Activated T-helper 1 cell treated with anti-CD3 and anti-CD28 coated beads, Interleukin-12 subunit alpha, Interleukin-12 subunit beta, Interleukin-2, Interleukin-4 antibody, amounts not matched to agents 30 ng/mL and 10 ng/mL and 1 ng/mL, durations not matched to agents 14 hours and 24 hours and 36 hours (primary cell): ENCODE data around the gene ANKDD1B. TPM values are rescaled to one million over a fixed set of nuclear protein-coding genes. Genes with fewer than 3 reads are reported as not detected.
"Not testable (repeated sequence)": the region's sequence is repeated elsewhere in the genome, so short reads cannot be mapped to it uniquely, and the experiment has no call there.

Experiments
- DNase-seq: peaks from one replicate; pipeline ENCODE4 v3.0.0; 2021; ENCODE audit warnings: low spot score
- H3K27ac Mint-ChIP-seq: one replicate; pipeline ENCODE4 v1.8.0; 2021; ENCODE audit warnings: mild to moderate bottlenecking, mixed read lengths
- H3K27me3 Mint-ChIP-seq: one replicate; pipeline ENCODE4 v1.8.0; 2022; ENCODE audit warnings: mild to moderate bottlenecking, moderate library complexity, mixed read lengths; ENCODE audit not compliant: insufficient read depth
- H3K36me3 Mint-ChIP-seq: one replicate; pipeline ENCODE4 v1.8.0; 2021; ENCODE audit warnings: low read depth, mixed read lengths
- H3K4me1 Mint-ChIP-seq: one replicate; pipeline ENCODE4 v1.8.0; 2021; ENCODE audit warnings: low read depth, mixed read lengths
- H3K4me3 Mint-ChIP-seq: one replicate; pipeline ENCODE4 v1.8.0; 2021; ENCODE audit warnings: mild to moderate bottlenecking, moderate library complexity, mixed read lengths
- H3K9me3 Mint-ChIP-seq: one replicate; pipeline ENCODE4 v1.8.0; 2021; ENCODE audit warnings: mixed read lengths
- intact Hi-C: fragments of 100-400 bp; cut with micrococcal nuclease; formaldehyde crosslinking; loops from one replicate; pipeline ENCODE4 v1.15.1; 2024
- total RNA-seq: library from RNA; stranded (reverse); gene quantifications from 2 replicates; pipeline ENCODE4 v1.2.3, GENCODE V29; 2022

Gene ANKDD1B
- total RNA-seq, 1 donor from 2014 or later = 0.18 TPM

DNA sequence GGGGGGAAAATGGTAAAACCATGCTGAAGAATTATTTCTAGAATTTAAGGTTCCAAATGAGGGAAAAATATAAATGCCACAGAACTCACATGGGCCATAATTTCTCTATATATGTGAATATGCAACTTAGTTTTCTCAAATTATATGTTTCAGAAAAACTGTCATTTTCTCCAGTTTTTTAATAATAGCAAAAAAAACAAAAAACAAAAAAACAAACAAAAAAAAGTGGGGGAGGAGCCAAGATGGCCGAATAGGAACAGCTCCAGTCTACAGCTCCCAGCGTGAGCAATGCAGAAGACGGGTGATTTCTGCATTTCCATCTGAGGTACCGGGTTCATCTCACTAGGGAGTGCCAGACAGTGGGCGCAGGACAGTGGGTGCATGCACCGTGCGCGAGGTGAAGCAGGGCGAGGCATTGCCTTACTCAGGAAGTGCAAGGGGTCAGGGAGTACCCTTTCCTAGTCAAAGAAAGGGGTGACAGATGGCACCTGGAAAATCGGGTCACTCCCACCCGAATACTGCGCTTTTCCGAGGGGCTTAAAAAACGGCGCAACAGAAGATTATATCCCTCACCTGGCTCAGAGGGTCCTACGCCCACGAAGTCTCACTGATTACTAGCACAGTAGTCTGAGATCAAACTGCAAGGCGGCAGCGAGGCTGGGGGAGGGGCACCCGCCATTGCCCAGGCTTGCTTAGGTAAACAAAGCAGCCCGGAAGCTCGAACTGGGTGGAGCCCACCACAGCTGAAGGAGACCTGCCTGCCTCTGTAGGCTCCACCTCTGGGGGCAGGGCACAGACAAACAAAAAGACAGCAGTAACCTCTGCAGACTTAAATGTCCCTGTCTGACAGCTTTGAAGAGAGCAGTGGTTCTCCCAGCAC is 84.5 kb downstream of the ANKDD1B start:
- not testable (repeated sequence) for H3K27ac Mint-ChIP-seq, DNase-seq, H3K9me3 Mint-ChIP-seq

DNA sequence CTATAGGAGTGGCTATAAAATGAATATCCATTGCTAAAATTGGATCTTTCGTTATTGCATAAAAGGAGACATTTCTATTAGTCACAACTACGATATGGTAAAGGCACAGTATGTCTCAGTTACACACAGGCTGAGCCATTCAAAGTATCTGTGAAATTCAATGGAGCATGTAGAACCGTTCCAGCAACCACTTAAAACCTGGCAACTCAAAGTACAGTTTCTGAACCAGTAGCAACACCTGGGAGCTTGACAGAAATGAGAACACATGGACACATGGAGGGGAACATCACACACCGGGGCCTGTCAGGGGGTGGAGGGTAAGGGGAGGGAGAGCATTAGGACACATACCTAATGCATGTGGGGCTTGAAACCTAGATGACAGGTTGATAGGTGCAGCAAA is 90.6 kb downstream of the ANKDD1B start:
- intact Hi-C loops = no loop called here
- no peaks in the 10 kb centered on the region for H3K27me3 Mint-ChIP-seq
- no peak overlapping the region for H3K27ac Mint-ChIP-seq
- H3K9me3 Mint-ChIP-seq = no peaks in the 10 kb centered on the region
- peaks cover 7% of the 10 kb centered on the region for H3K4me1 Mint-ChIP-seq
- no peak for DNase-seq
- H3K4me3 Mint-ChIP-seq = no peak overlapping the region
- H3K36me3 Mint-ChIP-seq = peaks cover 44% of the 10 kb centered on the region

More for the DNA sequence above, 84.5 kb downstream of the ANKDD1B start:
- H3K27me3 Mint-ChIP-seq, H3K4me1 Mint-ChIP-seq, H3K4me3 Mint-ChIP-seq, intact Hi-C loops: not testable (repeated sequence)
- peaks cover 32% of the 10 kb centered on the region for H3K36me3 Mint-ChIP-seq

DNA sequence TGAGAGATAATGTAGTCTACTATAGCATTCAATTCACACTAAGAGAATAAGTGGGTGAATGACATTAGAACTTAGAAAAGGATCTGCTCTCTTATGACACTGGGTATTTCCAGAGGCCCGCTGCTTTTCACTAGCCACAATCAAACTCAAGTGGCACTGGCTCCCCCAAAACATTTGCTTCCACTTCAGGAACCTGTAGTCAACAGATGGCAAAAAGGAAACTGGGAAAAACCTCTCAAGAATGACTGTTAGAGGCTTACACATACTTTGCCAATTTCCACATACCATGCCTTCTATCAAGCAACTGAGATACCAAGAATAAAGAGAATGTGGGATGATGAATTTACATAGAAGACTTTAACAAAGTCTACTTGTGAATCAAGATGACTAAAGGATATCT is 94.8 kb downstream of the ANKDD1B start:
- Mint-ChIP-seq H3K27me3 (no peaks in the 10 kb centered on the region), H3K4me3 (no peak overlapping the region), H3K36me3 (peaks cover 37% of the 10 kb centered on the region), H3K27ac (no peak overlapping the region), H3K4me1 (peaks cover 16% of the 10 kb centered on the region), H3K9me3 (no peaks in the 10 kb centered on the region)
- DNase-seq = no peak
- intact Hi-C loops = no loop called here

DNA sequence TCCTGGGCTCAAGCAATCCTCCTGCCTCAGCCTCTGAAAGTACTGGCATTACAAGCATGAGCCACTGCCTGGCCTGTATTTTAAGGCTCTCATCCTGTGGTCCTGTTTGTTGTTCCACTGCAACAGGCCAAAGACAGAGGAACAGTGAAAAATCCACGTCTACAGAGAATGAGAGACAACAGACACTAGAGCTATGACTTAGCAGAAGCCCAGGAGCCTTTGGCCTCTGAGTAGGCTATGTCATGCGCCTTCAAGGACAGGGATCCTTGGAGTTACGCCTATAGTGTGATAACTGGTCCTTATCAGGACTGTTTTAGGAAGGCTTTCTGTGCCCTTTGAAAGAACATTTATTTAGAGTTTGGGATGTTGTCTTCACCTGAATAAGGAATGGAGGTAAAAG is 95.5 kb downstream of the ANKDD1B start:
- intact Hi-C loops = no loop called here
- Mint-ChIP-seq H3K4me1 (peaks cover 16% of the 10 kb centered on the region), H3K36me3 (peaks cover 36% of the 10 kb centered on the region), H3K27ac (no peak overlapping the region), H3K27me3 (no peaks in the 10 kb centered on the region), H3K4me3 (no peak overlapping the region), H3K9me3 (no peaks in the 10 kb centered on the region)
- no peak for DNase-seq

DNA sequence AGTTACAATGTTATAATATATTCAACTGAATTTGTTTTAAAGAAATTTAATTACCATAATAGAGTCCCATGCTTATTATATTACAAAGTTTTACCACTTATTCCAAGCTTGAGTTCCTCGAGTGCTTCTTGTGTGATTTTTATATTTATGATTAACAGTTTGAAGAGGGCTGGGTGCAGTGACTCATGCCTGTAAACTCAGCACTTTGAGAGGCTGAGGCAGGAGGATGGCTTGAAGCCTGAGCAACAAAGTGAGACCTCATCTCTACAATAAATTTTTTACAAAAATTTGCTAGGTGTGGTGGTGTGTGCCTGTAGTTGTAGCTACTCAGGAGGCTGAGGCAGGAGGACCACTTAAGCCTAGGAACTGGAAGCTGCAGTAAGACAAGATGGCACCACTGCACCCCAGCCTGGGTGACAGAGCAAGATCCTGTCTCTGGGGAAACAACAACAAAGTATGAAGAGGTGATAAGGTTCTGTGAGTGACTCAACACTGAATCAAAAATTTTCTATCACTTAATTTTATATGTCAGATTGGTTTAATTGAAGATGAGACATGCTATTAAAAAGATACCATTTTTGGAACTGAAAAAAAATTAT is 96.8 kb downstream of the ANKDD1B start:
- no peak overlapping the region for H3K27ac Mint-ChIP-seq
- peaks cover 18% of the 10 kb centered on the region for H3K4me1 Mint-ChIP-seq
- no peak overlapping the region for H3K4me3 Mint-ChIP-seq

DNA sequence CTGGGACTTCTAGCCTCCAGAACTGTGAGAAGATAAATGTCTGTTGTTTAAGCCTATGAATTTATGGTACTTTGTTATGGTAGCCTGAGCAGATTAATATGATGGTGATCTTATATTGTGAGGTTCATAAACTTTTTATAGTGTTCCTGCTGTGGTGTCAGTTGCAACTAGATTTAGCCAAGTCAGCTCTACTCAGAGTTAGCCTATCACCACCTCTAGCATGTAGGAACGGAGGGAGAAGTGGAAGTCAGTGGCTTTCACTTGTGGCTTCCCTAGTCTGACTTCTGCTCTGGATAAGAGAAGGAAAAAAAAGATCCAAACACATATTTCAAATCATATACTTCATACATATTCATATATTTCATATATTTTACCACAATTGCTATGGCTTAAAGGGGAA is 99.4 kb downstream of the ANKDD1B start:
- Mint-ChIP-seq H3K27me3 (no peaks in the 10 kb centered on the region), H3K36me3 (peaks cover 25% of the 10 kb centered on the region), H3K4me3 (no peak overlapping the region), H3K27ac (no peak overlapping the region), H3K9me3 (no peaks in the 10 kb centered on the region), H3K4me1 (peaks cover 39% of the 10 kb centered on the region)
- intact Hi-C loops = loop anchor here (10.0 kb wide), 2 partner anchors 946 to 1026 kb away; partner anchors contain the start of genes GFM2, HEXB and NSA2
- DNase-seq = no peak

More for the DNA sequence above, 96.8 kb downstream of the ANKDD1B start:
- Mint-ChIP-seq H3K27me3 (no peaks in the 10 kb centered on the region), H3K9me3 (no peaks in the 10 kb centered on the region), H3K36me3 (peaks cover 24% of the 10 kb centered on the region)
- DNase-seq = no peak
- intact Hi-C loops = no loop called here

DNA sequence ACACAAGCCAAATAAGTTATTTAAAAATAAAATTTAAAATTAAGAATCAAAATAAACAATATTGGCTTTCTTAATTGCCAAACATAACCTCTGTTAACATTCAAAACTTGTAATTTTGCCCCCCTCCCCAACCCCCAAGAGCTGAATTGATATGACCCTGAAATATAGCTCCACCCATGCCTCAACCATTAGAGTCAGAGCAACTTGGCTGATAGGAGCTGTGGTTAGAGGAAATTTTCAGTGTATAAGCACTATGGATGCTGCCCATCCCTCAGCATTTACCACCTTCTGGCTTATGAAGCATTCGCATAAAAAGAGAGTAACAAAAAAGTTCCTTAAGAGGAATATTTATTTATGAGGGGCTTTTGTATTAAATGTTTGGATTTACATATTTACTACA is 99.9 kb downstream of the ANKDD1B start:
- no peaks in the 10 kb centered on the region for H3K27me3 Mint-ChIP-seq
- DNase-seq = no peak
- H3K4me1 Mint-ChIP-seq = peaks cover 39% of the 10 kb centered on the region
- intact Hi-C loops = loop anchor here (10.0 kb wide), 2 partner anchors 946 to 1026 kb away; partner anchors contain the start of genes GFM2, HEXB and NSA2
- peaks cover 25% of the 10 kb centered on the region for H3K36me3 Mint-ChIP-seq
- H3K27ac Mint-ChIP-seq = no peak overlapping the region
- H3K9me3 Mint-ChIP-seq = no peaks in the 10 kb centered on the region
- no peak overlapping the region for H3K4me3 Mint-ChIP-seq

DNA sequence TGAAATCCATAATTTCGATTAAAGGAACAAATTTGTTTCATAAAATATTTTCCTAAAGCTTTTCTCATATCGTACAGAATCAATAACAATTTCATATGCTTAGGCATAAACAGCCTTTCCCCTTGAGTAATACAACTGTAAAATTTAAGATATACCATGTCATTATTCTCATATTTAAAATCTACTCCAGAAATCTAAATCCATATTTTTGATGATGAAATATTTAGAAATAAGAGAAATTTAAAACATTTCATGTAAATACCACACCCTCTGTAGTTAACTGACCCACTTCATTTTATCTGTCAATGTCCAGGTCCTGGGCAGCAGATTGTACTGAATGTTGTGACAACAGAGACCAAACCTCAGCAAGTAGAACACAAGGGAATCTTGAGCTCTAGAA is 100.8 kb downstream of the ANKDD1B start:
- Mint-ChIP-seq H3K27ac (no peak overlapping the region), H3K4me3 (no peak overlapping the region), H3K4me1 (peaks cover 42% of the 10 kb centered on the region), H3K27me3 (no peaks in the 10 kb centered on the region), H3K36me3 (peaks cover 25% of the 10 kb centered on the region), H3K9me3 (no peaks in the 10 kb centered on the region)
- no peak for DNase-seq
- intact Hi-C loops = loop anchor here (10.0 kb wide), 2 partner anchors 947 to 1027 kb away; partner anchors contain the start of genes GFM2, HEXB and NSA2

DNA sequence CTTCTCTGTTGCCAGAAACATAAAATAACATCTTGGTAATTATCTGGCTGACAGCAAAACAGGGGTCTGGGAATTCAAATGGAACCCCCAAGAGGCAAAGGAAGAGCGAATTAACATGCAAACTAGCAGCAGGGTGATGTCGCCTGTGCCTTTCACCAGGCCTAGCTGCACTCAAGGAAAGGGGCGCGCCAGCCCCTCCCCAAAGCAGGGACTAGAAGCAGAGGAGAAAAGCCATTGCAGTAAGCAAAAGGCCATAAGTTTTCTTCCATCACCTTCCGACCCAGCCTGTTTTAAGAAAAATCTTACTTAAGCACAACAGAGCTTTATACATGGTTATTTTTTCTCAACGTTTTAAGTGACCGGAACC is 105.4 kb downstream of the ANKDD1B start:
- Mint-ChIP-seq H3K4me3 (peak overlapping the region; percentile 98), H3K27ac (peak overlapping the region; percentile 100), H3K9me3 (no peaks in the 10 kb centered on the region), H3K27me3 (peaks cover 3% of the 10 kb centered on the region), H3K36me3 (peaks cover 17% of the 10 kb centered on the region), H3K4me1 (peaks cover 34% of the 10 kb centered on the region)
- DNase-seq = no peak
- intact Hi-C loops = loop anchor here (1.0 to 10.0 kb wide), 11 partner anchors 47 to 1032 kb away; partner anchors contain the start of genes ANKRD31, CERT1, GCNT4 and GFM2

DNA sequence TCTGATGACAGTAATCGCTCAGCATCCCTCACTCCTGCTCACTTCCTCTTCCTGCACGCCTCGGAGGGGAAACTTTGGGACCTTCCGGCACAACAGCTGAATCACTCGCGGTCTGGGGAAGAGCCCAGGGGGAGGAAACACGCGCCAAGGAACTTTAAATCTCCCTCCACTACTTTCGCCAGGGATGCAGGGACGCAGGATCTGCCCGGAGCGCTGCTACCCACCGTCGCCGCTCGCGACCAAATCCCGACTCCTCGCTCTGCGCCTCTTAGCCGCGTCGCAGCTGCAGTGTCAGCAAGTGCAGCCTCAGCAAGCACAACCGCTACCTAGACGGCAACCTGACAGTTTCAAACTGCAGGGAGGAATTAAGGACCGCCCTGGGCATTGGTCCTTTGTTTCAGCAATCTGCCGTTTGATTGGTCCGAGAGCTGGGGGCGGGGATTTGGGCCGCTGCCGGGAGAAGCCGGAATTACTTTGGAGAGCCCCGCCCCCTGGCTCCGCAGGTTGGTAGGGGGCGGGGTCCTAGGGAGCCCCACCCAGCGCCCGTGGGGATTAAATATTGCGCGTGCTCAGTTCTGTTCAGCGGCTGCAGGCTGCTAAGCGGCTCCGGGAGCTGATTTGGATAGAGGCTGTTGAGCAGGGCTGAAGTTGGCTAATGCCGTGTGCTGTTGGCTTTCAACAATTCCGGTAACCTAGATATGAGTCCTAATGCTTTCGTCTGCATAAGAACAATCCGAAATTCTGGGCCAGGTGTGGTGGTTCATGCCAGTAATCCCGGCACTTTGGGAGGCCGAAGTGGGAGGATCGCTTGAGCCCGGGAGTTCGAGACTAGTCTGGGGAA is 106.0 kb downstream of the ANKDD1B start, which contains the start of gene POC5:
TSS of gene POC5 (minus strand) at position 356 of the 841 bp plus-strand sequence. CDS start 4,500 bp downstream, outside the sequence.
- Mint-ChIP-seq H3K27ac (peak within 1 kb of the TSS; percentile 100), H3K4me1 (peaks cover 34% of the 10 kb centered on the region), H3K36me3 (peaks cover 16% of the 10 kb centered on the region), H3K4me3 (peak within 1 kb of the TSS; percentile 98), H3K27me3 (peaks cover 3% of the 10 kb centered on the region), H3K9me3 (no peaks in the 10 kb centered on the region)
- peak; percentile 98 for DNase-seq
- intact Hi-C loops = loop anchor here (1.0 to 10.0 kb wide), 11 partner anchors 48 to 1033 kb away; partner anchors contain the start of genes ANKRD31, CERT1, GCNT4 and GFM2

DNA sequence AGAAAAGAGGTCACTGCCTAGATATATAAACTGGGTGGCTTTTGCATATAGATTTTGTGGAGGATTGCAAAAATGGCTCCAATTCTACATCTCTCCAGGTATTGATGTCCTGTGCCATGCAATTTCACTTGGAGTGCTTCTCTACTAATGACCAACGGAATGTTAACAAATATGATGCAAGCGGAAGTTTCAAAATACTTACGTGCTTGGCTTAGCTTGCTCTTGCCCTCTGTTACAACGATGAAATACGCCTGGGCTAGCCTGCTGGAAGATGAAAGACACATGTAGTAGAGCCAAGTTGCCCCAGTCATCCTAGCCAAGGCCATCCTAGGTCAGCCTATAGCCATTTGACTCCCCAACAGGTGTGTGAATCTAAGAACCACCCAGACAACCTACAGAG is 109.6 kb downstream of the ANKDD1B start:
- H3K9me3 Mint-ChIP-seq = no peaks in the 10 kb centered on the region
- H3K27me3 Mint-ChIP-seq = peaks cover 3% of the 10 kb centered on the region
- intact Hi-C loops = no loop called here
- DNase-seq = no peak
- H3K27ac Mint-ChIP-seq = no peak overlapping the region
- peaks cover 2% of the 10 kb centered on the region for H3K36me3 Mint-ChIP-seq
- no peak overlapping the region for H3K4me3 Mint-ChIP-seq
- H3K4me1 Mint-ChIP-seq = peaks cover 8% of the 10 kb centered on the region
